Tibial nerve (tissue), 4 donors: ENCODE data around the gene NOS1AP. TPM values are rescaled to one million over a fixed set of nuclear protein-coding genes. Genes with fewer than 3 reads are reported as not detected.

ENCODE experiments used
- DNase-seq, 2 donors: peaks; one replicate each; pipeline ENCODE4 v3.0.0-alpha.2; 2019; ENCODE audit warnings: low spot score in 2 of 2
- H3K27ac ChIP-seq, 4 donors: fragments of 200-600 bp; sonication (generic) in 3 of 4; one replicate each; pipeline ENCODE4 v1.5.1; 2017 to 2019; ENCODE audit warnings: mild to moderate bottlenecking in 1 of 4
- H3K27me3 ChIP-seq, 2 donors: fragments of 200-600 bp; sonication (generic) in 1 of 2; one replicate each; pipeline versions ENCODE4 v1.5.1 to v1.6.0; 2017 to 2019
- H3K36me3 ChIP-seq, 3 donors: fragments of 200-600 bp; sonication (generic); one replicate each; pipeline ENCODE4 v1.5.1; 2018 to 2019
- H3K4me1 ChIP-seq, 4 donors: fragments of 200-600 bp; sonication (generic) in 3 of 4; one replicate each; pipeline ENCODE4 v1.5.1; 2017 to 2019
- H3K4me3 ChIP-seq, 4 donors: fragments of 200-600 bp; sonication (generic) in 3 of 4; one replicate each; pipeline ENCODE4 v1.5.1; 2017 to 2019; ENCODE audit warnings: mild to moderate bottlenecking in 1 of 4, moderate library complexity in 1 of 4
- H3K9me3 ChIP-seq, 4 donors: fragments of 200-600 bp; sonication (generic) in 3 of 4; one replicate each; pipeline ENCODE4 v1.5.1; 2017 to 2019
- CTCF ChIP-seq, 5 experiments: fragments of 200-600 bp in 3 of 5; fragments of 450-650 bp in 2 of 5; sonication (generic) in 3 of 5; IDR thresholded peaks; one replicate each; pipeline ENCODE4 v1.5.1; 2016 to 2019; ENCODE audit warnings: antibody characterized with exemption in 5 of 5, mild to moderate bottlenecking in 3 of 5, moderate library complexity in 2 of 5
- EP300 ChIP-seq, 2 donors: sonication (generic); formaldehyde crosslinking; IDR thresholded peaks; one replicate each; pipeline ENCODE4 v1.6.1; 2017; ENCODE audit warnings: antibody characterized with exemption in 2 of 2, mild to moderate bottlenecking in 1 of 2
- POLR2A ChIP-seq, 2 donors: fragments of 450-650 bp; IDR thresholded peaks; one replicate each; pipeline ENCODE4 v1.6.1; 2017; ENCODE audit warnings: antibody characterized with exemption in 2 of 2, mild to moderate bottlenecking in 2 of 2, moderate library complexity in 2 of 2
- WGBS, 2 donors: methylation state at CpG; one replicate each; pipeline ENCODE4 v1.1.5; 2018; 5-methylcytosine and 5-hydroxymethylcytosine counted together
- total RNA-seq, 4 donors: library from RNA; depleted of rRNA; stranded (reverse); fragments of >200 nt; gene quantifications; one replicate each; pipeline ENCODE4 v1.1.0, GENCODE V29; 2016

Gene NOS1AP
- total RNA-seq, 4 donors from 2014 or later = 2.7 to 11.2 (median 5.3) TPM

GRCh38 chr1:162390396-162391185, 321.1 kb downstream of the NOS1AP start:
- no peak for DNase-seq
- Histone ChIP-seq H3K36me3 (no peaks in the 10 kb centered on the region), H3K4me3 (no peak overlapping the region), H3K27ac (no peak overlapping the region), H3K4me1 (peaks cover 0 to 28% (median 0%) of the 10 kb centered on the region in 4 donors), H3K27me3 (no peaks in the 10 kb centered on the region), H3K9me3 (no peaks in the 10 kb centered on the region)
- no peak for TF ChIP-seq CTCF (IDR thresholded peaks at IDR 0.05)
- no peak for TF ChIP-seq EP300 (IDR thresholded peaks at IDR 0.05)
- TF ChIP-seq POLR2A (IDR thresholded peaks at IDR 0.05) = no peak
- WGBS, 2 donors = 80 to 81% methylated on average over 15 of the region's 15 CpGs

GRCh38 chr1:162391790-162392563, 322.5 kb downstream of the NOS1AP start:
- DNase-seq = no peak
- no peaks in the 10 kb centered on the region for H3K36me3 ChIP-seq
- no peaks in the 10 kb centered on the region for H3K27me3 ChIP-seq
- 46 to 57% methylated on average over 4 of the region's 4 CpGs for WGBS, 2 donors
- no peak overlapping the region for H3K27ac ChIP-seq
- TF ChIP-seq EP300 (IDR thresholded peaks at IDR 0.05) (no peak), CTCF (IDR thresholded peaks at IDR 0.05) (peak; percentile 69 to 86 (median 80))
- no peak overlapping the region for H3K4me3 ChIP-seq
- peaks cover 0 to 28% (median 0%) of the 10 kb centered on the region in 4 donors for H3K4me1 ChIP-seq
- H3K9me3 ChIP-seq = no peaks in the 10 kb centered on the region

- H3K4me3 ChIP-seq = no peak overlapping the region
- peaks cover 0 to 6% (median 0%) of the 10 kb centered on the region in 4 donors for H3K4me1 ChIP-seq
- H3K27me3 ChIP-seq = no peaks in the 10 kb centered on the region
- TF ChIP-seq POLR2A (IDR thresholded peaks at IDR 0.05) (no peak), EP300 (IDR thresholded peaks at IDR 0.05) (no peak), CTCF (IDR thresholded peaks at IDR 0.05) (no peak)
- DNase-seq = no peak
- 84 to 88% methylated on average over 3 of the region's 3 CpGs for WGBS, 2 donors
- H3K9me3 ChIP-seq = no peaks in the 10 kb centered on the region
- no peaks in the 10 kb centered on the region for H3K36me3 ChIP-seq
- H3K27ac ChIP-seq = no peak overlapping the region
Observed at GRCh38 chr1:162396201-162396906, 326.9 kb downstream of the NOS1AP start.

GRCh38 chr1:162397039-162397448, 327.6 kb downstream of the NOS1AP start:
- no peak for DNase-seq
- H3K27me3 ChIP-seq = no peaks in the 10 kb centered on the region
- H3K4me1 ChIP-seq = no peaks in the 10 kb centered on the region
- H3K36me3 ChIP-seq = no peaks in the 10 kb centered on the region
- no peaks in the 10 kb centered on the region for H3K9me3 ChIP-seq
- no peak overlapping the region for H3K27ac ChIP-seq
- H3K4me3 ChIP-seq = no peak overlapping the region
- WGBS, 2 donors = 84 to 95% methylated on average over 3 of the region's 3 CpGs
- TF ChIP-seq POLR2A (IDR thresholded peaks at IDR 0.05) = no peak
- no peak for TF ChIP-seq EP300 (IDR thresholded peaks at IDR 0.05)
- TF ChIP-seq CTCF (IDR thresholded peaks at IDR 0.05) = no peak
